ENCODE results near the gene STRN3. TPM values are rescaled to one million over a fixed set of nuclear protein-coding genes. Genes with fewer than 3 reads are reported as not detected.

Gene STRN3
- total RNA-seq, 1 donor from 2014 or later = 34.1 TPM

GRCh38 chr14:30853946-30854345 is 172.2 kb downstream of the STRN3 start:
- DNase-seq (ENCODE audit: extremely low spot score, unreplicated experiment) = no peak
- peaks cover 9% of the 10 kb centered on the region for H3K27me3 Mint-ChIP-seq
- no peak overlapping the region for H3K27ac Mint-ChIP-seq
- TF ChIP-seq CTCF (conservative IDR thresholded peaks at IDR 0.05) = no peak
- H3K4me1 Mint-ChIP-seq (ENCODE audit: unreplicated experiment) = no peaks in the 10 kb centered on the region
- no peaks in the 10 kb centered on the region for H3K36me3 Mint-ChIP-seq
- H3K4me3 Mint-ChIP-seq = no peak overlapping the region
- no peaks in the 10 kb centered on the region for H3K9me3 Mint-ChIP-seq

GRCh38 chr14:30849983-30850382 is 176.2 kb downstream of the STRN3 start:
- H3K36me3 Mint-ChIP-seq = no peaks in the 10 kb centered on the region
- H3K27ac Mint-ChIP-seq = no peak overlapping the region
- TF ChIP-seq CTCF (conservative IDR thresholded peaks at IDR 0.05) = no peak
- H3K27me3 Mint-ChIP-seq = peaks cover 11% of the 10 kb centered on the region
- no peak for DNase-seq (ENCODE audit: extremely low spot score, unreplicated experiment)
- H3K4me3 Mint-ChIP-seq = no peak overlapping the region
- H3K9me3 Mint-ChIP-seq = no peaks in the 10 kb centered on the region
- no peaks in the 10 kb centered on the region for H3K4me1 Mint-ChIP-seq (ENCODE audit: unreplicated experiment)

- TF ChIP-seq CTCF (conservative IDR thresholded peaks at IDR 0.05) = no peak
- H3K27me3 Mint-ChIP-seq = peaks cover 13% of the 10 kb centered on the region
- no peaks in the 10 kb centered on the region for H3K36me3 Mint-ChIP-seq
- no peaks in the 10 kb centered on the region for H3K9me3 Mint-ChIP-seq
- no peak overlapping the region for H3K27ac Mint-ChIP-seq
- no peak overlapping the region for H3K4me3 Mint-ChIP-seq
- no peak for DNase-seq (ENCODE audit: extremely low spot score, unreplicated experiment)
- no peaks in the 10 kb centered on the region for H3K4me1 Mint-ChIP-seq (ENCODE audit: unreplicated experiment)
Observed at GRCh38 chr14:30849354-30849753, 176.8 kb downstream of the STRN3 start.

GRCh38 chr14:30848449-30849240 is 177.5 kb downstream of the STRN3 start:
- Mint-ChIP-seq H3K4me3 (no peak overlapping the region), H3K36me3 (no peaks in the 10 kb centered on the region), H3K9me3 (no peaks in the 10 kb centered on the region), H3K27ac (no peak overlapping the region), H3K4me1 (ENCODE audit: unreplicated experiment) (no peaks in the 10 kb centered on the region), H3K27me3 (peaks cover 16% of the 10 kb centered on the region)
- DNase-seq (ENCODE audit: extremely low spot score, unreplicated experiment) = no peak
- TF ChIP-seq CTCF (conservative IDR thresholded peaks at IDR 0.05) = no peak

Small RNAs within 50 kb of the gene (microRNA-seq; reads per million reads assigned to microRNA genes)
- gene MIR624 = 22.0 reads per million, percentile 45 among the genes with 10 or more reads in this experiment

Other genes starting within 250 kb of the STRN3 start
- 5.9 and 8.5 TPM in 2 replicates for gene COCH, start 151.8 kb downstream of the STRN3 start, total RNA-seq (ENCODE audit: low replicate concordance)
- 10.0 and 11.4 TPM in 2 replicates for gene AP4S1, start 730 bp downstream of the STRN3 start, total RNA-seq (ENCODE audit: low replicate concordance)
- gene HECTD1, start 181.4 kb upstream of the STRN3 start, total RNA-seq (ENCODE audit: low replicate concordance) = 138 and 143 TPM in 2 replicates

Measured in type B pancreatic cell (in vitro differentiated cells).